HG03064 (cell line): ENCODE data around the gene SRSF3.
"Not testable (repeated sequence)": the region's sequence is repeated elsewhere in the genome, so short reads cannot be mapped to it uniquely, and the experiment has no call there.

Experiments
- ATAC-seq: cut with Tn5 transposase; IDR thresholded peaks from one replicate; pipeline ENCODE4 v1.9.1; 2021; ENCODE audit warnings: low read depth; ENCODE audit not compliant: unreplicated experiment

SRSF3 gene

DNA sequence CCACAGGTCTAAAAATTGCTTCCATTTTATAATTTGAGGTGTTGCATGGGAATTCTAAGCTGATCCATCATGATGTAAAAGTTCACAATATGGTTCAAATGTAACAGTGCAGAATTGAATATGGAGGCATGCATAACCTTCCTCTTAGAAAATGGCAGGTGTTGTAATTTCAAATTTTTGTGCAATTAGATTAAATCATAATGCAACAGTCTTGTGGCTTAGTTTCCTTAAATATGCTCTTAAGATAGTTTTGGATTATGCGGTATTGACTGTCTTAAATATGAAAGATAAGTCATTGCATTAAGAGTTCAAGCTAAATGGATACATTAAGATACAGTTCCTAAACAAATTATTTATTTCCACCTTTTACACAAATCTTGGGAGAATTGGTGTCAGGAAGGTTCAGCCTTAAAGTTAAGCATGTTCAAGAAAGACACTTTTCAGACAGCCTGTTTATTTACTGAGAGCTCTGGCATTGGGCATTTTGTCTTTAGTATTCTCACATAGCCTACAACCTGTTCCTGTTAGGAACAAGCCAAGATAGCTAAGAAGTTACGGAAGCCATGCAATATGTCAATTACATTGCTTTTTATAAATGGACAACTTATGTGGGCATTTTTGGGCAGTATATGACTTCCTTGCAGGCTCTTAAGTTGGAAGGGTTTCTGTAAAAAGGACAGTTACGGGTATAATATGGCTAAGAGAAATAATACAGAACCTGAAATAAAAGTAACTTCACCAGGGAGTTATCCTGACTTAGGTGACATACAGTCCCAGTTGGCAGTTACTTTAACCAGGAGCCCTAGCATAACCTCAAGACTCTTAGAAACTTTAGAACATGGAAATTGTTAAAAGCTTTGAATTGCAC is 9.3 kb downstream of the SRSF3 start:
- no peak for ATAC-seq

DNA sequence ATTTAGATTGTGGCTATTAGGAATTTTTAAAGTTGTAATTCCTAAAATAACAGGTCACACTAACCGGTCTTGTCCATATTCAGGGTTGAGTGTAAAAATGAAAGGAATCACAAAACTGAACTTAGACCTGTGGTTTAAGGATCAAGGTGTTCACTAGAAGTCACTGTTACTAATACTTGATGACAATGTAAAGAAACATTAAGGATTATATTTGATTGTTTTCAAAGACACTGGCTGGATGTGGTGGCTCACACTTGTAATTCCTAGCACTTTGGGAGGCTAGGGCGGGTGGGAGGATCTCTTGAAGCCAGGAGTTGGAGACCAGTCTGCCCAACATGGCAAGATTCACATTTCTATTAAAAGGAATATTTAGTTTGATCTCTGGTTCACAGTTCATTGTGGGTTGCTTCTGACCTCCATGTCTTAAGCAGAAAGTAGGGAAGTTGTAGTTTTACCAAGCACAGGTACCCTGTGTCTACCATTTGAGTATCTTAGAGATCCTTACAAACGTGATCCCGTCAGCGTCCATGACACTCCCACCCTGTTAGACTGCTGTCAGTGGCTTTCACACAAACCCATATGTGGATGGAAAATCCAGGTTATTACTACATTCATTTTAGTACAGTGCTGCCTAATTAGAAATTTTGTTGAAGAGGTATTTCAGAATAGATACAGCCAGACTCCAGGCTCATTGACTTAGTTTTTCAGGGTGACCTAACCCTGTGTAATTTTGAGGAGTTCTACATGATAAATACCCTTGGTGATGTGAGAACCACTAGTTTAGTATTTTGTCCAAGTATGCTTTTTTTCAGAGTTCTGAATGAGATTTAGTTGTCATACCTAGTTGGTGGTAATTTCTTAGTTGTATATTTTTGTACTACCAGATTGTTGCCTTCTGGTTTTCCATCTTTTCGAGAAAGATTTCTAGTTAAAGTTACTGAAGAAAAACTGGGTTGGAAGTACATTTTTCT is 10.2 kb downstream of the SRSF3 start:
- no peak for ATAC-seq

DNA sequence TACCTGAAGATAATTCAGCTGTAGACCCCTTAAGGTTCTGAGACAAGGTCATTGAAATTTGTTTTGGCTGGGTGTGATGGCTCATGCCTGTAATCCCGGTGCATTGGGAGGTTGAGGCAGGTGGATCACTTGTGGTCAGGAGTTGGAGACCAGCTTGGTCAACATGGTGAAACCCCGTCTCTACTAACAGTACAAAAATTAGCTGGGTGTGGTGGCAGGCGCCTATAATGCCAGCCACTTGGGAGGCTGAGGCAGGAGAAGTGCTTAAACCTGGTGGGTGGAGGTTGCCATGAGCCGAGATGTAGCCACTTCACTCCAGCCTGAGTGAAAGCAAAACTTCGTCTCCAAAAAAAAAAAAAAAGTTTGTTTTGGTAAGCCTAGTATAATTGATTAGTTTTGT is 11.0 kb downstream of the SRSF3 start:
- ATAC-seq = no peak

DNA sequence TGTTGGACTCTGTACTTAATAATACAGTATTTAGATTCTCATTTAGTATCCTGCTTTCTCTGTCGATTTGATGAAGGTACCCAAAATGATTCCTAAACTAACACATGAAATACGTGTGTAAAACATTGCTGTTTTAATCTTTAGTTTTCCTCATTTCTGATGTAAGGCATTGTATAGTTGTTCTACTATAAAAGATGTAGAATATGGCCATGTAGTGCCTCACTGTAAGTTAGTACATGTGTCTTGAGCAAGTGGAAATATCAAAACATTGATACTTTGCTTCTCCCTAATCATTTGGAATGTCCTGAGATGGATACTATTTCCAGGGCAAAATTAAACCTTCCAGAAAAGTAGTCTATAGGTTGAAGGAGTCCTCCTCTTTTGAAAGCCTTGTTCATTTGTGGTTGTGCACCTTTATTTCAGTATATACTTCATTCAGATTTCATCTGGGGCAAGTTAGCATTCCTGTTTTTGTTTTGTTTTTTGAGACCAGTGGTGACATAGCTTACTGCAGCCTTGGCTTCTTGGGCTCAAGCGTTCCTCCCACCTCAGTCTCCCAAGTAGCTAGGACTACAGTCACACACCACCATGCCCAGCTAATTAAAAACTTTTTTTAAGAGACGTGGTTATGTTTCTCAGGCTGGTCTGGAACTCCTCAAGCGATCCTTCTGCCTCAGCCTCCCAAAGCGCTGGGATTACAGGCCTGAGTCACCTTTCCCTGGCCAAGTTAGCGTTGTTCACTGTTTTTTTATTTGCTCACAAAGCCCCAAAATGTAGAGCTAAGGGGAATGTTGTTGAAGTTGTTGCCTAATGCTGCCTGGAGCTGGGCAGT is 11.6 kb downstream of the SRSF3 start:
- ATAC-seq = no peak

DNA sequence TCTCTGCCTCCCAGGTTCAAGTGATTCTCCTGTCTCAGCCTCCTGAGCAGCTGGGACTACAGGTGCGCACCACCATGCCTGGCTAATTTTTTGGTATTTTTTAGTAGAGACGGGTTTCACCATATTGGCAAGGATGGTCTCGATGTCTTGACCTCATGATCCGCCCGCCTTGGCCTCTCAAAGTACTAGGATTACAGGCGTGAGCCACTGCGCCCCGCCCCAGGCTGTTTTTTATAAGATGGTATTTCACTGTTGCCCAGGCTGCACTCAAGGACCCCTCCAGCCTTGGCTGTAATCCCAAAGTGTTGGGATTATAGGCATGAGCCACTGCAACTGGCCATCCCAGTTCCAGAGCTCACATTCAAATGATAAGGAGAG is 13.1 kb downstream of the SRSF3 start:
- ATAC-seq = not testable (repeated sequence)

DNA sequence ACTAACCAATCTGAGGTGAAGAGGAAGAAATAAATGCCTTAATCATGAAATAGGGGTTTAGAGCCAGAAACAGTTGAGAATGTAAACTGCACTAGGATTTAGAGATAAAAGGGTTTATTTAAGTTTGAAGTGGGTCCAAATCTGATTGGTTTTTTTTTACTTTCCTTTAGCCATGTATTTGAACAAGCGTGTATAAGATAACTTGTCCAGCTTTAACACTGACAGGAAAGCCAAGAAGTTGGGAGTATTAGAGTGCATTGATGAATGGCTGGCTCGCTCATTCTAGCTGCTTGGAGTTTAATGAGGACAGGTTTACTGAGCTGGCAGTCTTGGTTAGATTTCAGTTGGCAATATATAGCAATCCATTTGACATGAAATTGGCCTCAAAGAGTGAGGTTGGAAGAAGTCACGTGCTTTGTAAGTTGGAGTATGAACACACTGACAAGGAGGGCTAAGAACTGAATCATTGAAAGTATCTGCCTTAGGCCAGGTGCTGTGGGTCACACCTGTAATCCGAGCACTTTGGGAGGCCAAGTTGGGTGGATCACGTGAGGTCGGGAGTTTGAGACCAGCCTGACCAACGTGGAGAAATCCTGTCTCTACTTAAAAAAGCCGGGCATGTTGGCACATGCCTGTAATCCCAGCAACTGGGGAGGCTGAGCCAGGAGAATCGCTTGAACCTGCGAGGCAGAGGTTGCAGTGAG is 13.7 kb downstream of the SRSF3 start:
- ATAC-seq = no peak

DNA sequence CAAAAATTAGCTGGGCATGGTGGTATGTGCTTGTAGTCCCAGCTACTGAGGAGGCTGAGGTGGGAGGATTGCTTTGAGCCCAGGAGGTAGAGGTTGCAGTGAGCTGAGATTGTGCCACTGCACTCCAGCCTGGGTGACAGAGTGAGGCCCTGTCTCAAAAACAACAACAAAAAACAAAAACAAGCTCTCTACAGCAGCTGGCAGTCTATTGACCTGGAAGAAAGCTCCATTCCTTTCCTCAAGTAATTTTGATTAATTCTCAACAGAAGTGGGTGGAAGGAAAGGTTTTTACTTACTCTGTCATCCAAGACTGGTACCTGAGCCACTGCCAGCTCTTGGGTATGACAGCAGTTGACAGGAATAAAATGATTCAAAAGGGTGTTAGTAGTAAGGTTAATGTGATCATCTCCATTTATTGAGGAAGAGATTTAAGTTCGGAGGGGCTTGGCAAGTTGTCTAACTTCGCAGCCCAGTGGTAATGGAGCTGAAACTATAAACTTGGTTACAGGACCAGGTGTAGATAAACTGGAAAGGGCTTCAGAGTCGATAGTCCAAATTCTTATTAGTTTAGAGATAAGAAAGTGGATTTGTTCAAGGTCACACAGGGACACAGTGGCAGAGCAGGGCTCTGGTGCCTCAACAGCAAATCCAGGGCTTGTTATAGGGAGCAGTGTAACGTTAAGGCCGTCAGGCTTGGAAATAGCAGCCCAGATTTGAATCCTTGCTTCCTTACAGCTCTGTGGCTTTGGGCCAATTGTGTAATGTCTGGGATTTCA is 14.8 kb downstream of the SRSF3 start:
- ATAC-seq = no peak

DNA sequence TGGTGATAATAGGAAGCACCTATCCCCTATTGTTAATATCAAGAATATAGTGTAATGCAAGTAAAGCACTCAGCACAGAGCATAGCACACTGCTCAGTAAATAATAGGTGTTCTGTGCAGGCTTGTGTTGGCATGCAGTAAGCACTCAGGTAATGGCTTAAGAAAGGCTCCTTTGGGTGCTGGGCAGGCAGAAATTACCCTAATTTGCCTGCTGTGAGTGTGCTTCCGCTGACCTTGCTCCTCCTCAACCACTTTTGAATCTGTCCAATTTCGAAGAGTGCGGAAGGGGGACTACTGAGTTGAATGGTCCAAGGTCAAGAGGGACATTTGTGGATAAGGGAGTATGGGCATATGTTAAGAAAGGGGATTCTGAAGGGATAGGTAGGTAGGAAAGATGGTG is 15.4 kb downstream of the SRSF3 start:
- no peak for ATAC-seq

DNA sequence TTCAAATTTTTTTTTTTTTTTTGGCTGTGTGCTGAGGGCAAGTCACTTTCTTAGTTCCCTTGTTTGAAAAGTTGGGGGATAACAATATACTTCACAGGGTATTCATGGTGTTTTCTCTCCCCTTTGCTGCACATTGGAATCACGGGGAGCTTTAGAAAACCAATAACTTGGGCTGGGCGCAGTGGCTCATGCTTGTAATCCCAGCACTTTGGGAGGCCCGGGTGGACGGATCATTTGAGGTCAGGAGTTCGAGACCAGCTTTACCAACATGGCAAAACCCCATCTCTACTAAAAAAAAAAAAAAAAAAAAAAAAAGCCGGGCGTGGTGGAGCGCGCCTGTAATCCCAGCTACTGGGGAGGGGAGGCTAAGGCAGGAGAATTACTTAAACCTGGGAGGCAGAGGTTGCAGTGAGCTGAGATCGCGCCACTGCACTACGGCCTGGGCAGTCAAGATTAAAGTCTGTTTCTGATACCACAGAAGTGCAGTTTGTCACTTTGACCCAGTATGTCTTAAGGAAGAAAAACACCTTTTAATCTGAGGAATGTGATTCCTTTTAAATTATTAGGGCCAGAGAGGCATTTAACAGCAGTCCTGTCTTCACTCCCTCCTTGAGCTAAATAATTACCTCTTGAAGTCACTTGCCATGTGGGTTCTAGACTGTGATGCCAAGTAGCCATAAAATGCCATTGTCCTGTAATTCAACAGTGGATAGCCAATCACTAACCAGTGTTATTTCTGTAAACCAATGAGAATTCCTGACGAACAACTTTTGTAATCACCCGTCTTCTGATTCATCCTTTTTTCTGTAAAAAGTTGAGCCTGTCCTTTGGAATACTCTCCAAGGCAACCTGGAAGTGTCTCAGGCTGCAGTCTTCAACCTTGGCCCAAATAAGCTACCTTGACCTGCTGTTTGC is 16.1 kb downstream of the SRSF3 start:
- ATAC-seq = no peak

DNA sequence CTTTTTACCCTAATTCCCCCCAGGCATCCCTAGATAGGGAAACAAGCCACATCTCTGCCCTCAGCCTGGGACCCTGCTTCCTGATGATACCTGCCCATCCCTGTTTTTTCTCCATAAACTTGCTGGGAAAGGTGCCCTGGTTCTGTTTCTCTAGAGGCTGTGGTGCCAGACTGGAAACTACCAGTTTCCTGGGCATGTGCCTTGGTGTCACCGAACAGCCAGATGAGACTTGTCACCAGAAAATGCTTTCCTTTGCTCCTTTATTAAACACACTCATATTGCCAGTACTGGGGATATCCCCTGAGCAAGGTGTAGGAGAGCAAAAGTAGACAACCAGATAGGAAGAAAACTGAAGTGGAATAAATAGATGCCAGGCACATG is 16.8 kb downstream of the SRSF3 start:
- ATAC-seq = no peak

DNA sequence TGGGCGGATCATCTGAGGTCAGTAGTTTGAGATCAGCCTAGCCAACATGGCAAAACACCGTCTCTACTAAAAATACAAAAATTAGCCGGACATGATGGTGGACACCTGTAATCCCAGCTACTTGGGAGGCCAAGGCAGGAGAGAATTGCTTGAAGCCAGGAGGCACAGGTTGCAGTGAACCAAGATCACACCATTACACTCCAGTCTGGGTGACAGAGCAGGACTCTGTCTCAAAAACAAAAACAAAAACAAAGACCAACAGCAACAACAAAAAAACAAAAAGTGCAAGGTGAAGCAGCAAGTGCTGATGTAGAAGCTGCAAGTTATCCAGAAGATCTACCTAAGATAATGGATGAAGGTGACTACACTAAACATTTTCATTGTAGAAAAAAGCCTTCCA is 17.5 kb downstream of the SRSF3 start:
- not testable (repeated sequence) for ATAC-seq

DNA sequence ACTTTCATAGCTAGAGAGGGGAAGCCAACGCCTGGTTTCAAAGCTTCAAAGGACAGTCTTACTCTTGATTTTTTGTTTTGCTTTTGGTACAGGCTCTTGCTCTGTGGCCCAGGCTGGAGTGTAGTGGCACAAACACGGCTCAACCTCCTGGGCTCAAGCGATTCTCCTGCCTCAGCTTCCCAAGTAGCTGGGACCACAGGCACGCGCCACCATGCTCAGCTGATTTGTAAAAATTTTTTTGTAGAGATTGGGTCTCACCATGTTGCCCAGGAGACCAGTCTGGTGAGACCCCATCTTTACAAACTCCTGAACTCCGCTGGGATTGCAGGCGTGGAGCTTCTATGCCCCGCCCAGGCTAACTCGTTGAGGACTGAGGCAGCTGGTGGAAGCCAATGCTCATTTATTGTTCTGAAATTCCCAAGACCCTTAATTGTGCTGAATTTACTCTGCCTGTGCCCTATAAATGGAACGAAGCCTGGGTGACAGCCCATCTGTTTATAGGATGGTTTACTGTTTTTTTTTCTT is 18.0 kb downstream of the SRSF3 start:
- no peak for ATAC-seq

DNA sequence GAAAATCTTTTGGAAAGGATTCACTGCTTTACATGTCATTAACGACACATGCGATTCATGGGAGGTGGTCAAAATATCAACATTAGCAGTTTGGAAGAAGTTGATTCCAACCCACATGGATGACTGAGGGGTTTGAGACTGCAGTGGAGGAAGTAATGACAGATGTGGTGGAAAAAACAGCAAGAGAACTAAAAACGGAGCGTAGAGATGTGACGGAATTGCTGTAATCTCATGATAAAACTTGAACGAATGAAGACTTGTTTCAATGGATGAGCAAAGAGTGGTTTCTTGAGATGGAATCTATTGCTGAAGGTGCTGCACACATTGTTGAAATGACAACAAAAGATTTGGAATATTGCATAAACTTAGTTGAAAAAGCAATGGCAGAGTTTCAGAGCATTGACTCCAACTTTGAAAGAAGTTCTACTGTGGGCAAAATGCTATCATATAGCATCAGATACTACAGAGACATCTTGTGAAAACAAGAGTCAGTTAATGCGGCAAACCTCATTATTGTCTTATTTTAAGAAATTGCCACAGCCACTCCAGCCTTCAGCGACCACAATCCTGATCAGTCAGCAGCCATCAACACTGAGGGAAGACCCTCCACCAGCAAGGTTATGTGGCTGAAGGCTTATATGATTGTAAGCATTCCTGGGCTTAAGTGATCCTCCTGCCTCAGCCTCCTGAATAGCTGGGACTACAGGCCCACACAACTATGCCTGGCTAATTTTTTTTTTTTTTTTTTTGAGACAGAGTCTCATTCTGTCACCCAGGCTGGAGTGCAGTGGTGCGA is 19.2 kb downstream of the SRSF3 start:
- ATAC-seq = no peak

DNA sequence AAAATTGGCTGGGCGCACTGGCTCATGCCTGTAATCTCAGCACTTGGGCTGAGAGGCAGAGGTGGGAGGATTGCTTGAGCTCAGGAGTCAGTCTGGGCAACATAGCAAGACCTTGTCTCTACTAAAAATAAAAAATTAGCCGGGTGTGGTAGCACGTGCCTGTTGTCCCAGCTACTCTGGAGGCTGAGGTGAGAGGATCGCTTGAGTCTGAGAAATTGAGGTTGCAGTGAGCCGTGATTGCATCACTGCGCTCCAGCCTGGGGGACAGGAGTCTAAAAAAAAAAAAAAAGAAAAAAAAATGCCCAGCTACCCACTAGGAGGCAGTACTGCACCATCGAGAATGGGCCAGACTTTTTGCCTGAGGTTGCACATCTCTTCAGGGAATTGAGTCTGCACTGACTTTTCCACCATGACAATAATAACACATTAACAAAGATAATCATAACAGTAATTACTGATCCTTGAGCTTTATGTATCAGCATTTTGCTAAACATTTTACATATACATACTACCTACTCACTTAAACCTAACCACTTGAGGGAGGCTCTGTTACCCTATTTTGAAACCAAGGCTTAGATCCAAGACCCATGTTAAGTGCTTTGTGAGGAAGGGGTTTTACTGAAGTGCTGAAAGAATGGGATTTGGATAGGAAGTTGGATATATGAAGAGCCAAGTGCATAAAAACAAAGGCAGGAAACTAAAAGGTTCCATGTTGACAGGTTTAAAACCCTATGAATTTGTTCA is 21.0 kb downstream of the SRSF3 start:
- no peak for ATAC-seq

DNA sequence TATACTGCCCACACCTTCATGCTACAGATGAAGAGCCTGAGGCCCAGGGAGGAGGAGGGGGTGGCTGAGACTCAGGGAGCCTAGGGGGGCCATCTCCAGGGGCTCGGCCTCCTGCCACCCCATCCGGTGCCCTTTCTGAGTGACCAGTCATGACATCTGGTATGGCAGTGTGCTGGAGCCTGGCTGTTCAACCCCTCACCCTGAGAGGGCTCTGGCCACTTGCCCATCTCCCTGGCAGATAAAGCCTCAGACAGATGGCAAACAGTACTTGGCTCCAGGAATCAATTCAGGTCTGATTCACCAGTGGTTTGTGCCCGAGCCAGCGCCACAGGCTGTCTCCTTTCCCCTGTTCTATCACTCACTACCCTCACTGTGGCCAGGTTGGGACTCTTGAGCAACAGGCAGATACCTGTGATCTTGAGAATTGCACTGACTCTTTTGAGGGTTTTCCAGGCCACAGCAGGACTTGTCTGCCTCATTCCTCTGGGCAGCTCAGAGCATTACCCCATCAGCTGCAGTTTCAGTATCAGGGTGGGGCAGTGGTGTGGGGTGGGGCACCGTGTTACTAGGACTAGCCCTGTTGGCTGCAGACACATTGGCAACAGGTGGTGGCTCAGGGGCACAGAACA is 22.8 kb downstream of the SRSF3 start:
- no peak for ATAC-seq
